Prostate gland (tissue), 2 donors: Measurements from ENCODE around the gene EIF4B. TPM values are rescaled to one million over a fixed set of nuclear protein-coding genes. Genes with fewer than 3 reads are reported as not detected.

Source experiments
- DNase-seq: peaks from one replicate; pipeline ENCODE4 v3.0.0-alpha.2; 2019; ENCODE audit warnings: low spot score
- H3K27ac ChIP-seq, 2 donors: fragments of 200-600 bp; sonication (generic); 2 replicates each; pipeline ENCODE4 v1.5.1; 2017 to 2019
- H3K27me3 ChIP-seq: fragments of 200-600 bp; sonication (generic); replicated peaks from 2 replicates; pipeline ENCODE4 v1.5.1; 2019; ENCODE audit not compliant: insufficient read depth
- H3K36me3 ChIP-seq, 2 donors: fragments of 200-600 bp; sonication (generic); 1 replicate in 1 of 2; 2 replicates in 1 of 2; pipeline versions ENCODE4 v1.5.1 to v1.8.1; 2017 to 2019
- H3K4me1 ChIP-seq: fragments of 200-600 bp; sonication (generic); replicated peaks from 2 replicates; pipeline ENCODE4 v1.5.1; 2019
- H3K4me3 ChIP-seq, 2 donors: fragments of 200-600 bp; sonication (generic); 2 replicates each; pipeline ENCODE4 v1.5.1; 2017 to 2019
- H3K9me3 ChIP-seq: fragments of 200-600 bp; sonication (generic); 2 replicates; pipeline ENCODE4 v1.5.1; 2017
- CTCF ChIP-seq, 4 experiments: fragments of 200-600 bp in 2 of 4; fragments of 450-650 bp in 2 of 4; sonication (generic) in 2 of 4; IDR thresholded peaks; 1 replicate in 3 of 4; 2 replicates in 1 of 4; pipeline ENCODE4 v1.5.1; 2016 to 2019; ENCODE audit warnings: antibody characterized with exemption in 4 of 4, mild to moderate bottlenecking in 2 of 4, moderate library complexity in 2 of 4
- POLR2A ChIP-seq: fragments of 450-650 bp; IDR thresholded peaks from one replicate; pipeline ENCODE4 v1.6.1; 2016; ENCODE audit warnings: antibody characterized with exemption, mild to moderate bottlenecking
- POLR2AphosphoS5 ChIP-seq: sonication (generic); formaldehyde crosslinking; IDR thresholded peaks from one replicate; pipeline ENCODE4 v1.6.1; 2017; ENCODE audit warnings: antibody characterized with exemption
- WGBS: methylation state at CpG from one replicate; pipeline ENCODE4 v1.1.5; 2018; 5-methylcytosine and 5-hydroxymethylcytosine counted together
- intact Hi-C: fragments of 100-400 bp; cut with DNase I; formaldehyde crosslinking; loops from one replicate; pipeline ENCODE4 v1.14.2; 2022
- total RNA-seq, 2 donors: library from RNA; depleted of rRNA; stranded (reverse); fragments of >200 nt; gene quantifications; one replicate each; pipeline ENCODE4 v1.1.0, GENCODE V29; 2016

Gene EIF4B
- total RNA-seq, 2 donors from 2014 or later, result 419 to 458 TPM

- Histone ChIP-seq H3K9me3 (no peaks in the 10 kb centered on the region), H3K4me1 (peaks cover 8% of the 10 kb centered on the region), H3K4me3 (no peak overlapping the region), H3K27ac (peak overlapping the region; percentile 58 to 70), H3K36me3 (peaks cover 0 to 18% of the 10 kb centered on the region in 2 donors), H3K27me3 (no peaks in the 10 kb centered on the region)
- intact Hi-C loops, result loop anchor here (1.0 to 5.0 kb wide), 3 partner anchors 33 to 131 kb away; no protein-coding TSS in a partner anchor
- TF ChIP-seq POLR2A (no peak), CTCF (IDR thresholded peaks at IDR 0.05) (peak; percentile 80 to 95 (median 93)), POLR2AphosphoS5 (peak; percentile 62)
- DNase-seq, result no peak
- 37% methylated on average over 24 of the region's 24 CpGs for WGBS
These were observed 60.0 kb downstream of the EIF4B start for GRCh38 chr12:53065975-53066931.

- Histone ChIP-seq H3K4me1 (peaks cover 7% of the 10 kb centered on the region), H3K4me3 (no peak overlapping the region), H3K9me3 (no peaks in the 10 kb centered on the region), H3K27ac (no peak overlapping the region), H3K27me3 (no peaks in the 10 kb centered on the region), H3K36me3 (peaks cover 0 to 18% of the 10 kb centered on the region in 2 donors)
- intact Hi-C loops, result loop anchor here (5.0 kb wide), 1 partner anchor 90 kb away; no protein-coding TSS in a partner anchor
- TF ChIP-seq CTCF (IDR thresholded peaks at IDR 0.05) (no peak), POLR2AphosphoS5 (no peak), POLR2A (no peak)
- 78% methylated on average over 7 of the region's 7 CpGs for WGBS
- no peak for DNase-seq
These were observed 61.1 kb downstream of the EIF4B start for GRCh38 chr12:53067074-53067992.

GRCh38 chr12:53067993-53068770 is 61.9 kb downstream of the EIF4B start:
- 84% methylated on average over 13 of the region's 13 CpGs for WGBS
- intact Hi-C loops, result loop anchor here (5.0 kb wide), 1 partner anchor 89 kb away; no protein-coding TSS in a partner anchor
- no peaks in the 10 kb centered on the region for H3K27me3 ChIP-seq
- no peak overlapping the region for H3K4me3 ChIP-seq
- peaks cover 0 to 18% of the 10 kb centered on the region in 2 donors for H3K36me3 ChIP-seq
- DNase-seq, result no peak
- peak overlapping the region; percentile 47 to 62 for H3K27ac ChIP-seq
- H3K4me1 ChIP-seq, result peaks cover 7% of the 10 kb centered on the region
- no peak for TF ChIP-seq POLR2AphosphoS5
- TF ChIP-seq POLR2A, result no peak
- TF ChIP-seq CTCF (IDR thresholded peaks at IDR 0.05), result no peak
- H3K9me3 ChIP-seq, result no peaks in the 10 kb centered on the region

GRCh38 chr12:53068811-53069585 is 62.7 kb downstream of the EIF4B start:
- Histone ChIP-seq H3K27me3 (no peaks in the 10 kb centered on the region), H3K36me3 (peaks cover 0 to 18% of the 10 kb centered on the region in 2 donors), H3K27ac (peak overlapping the region; percentile 47 to 62), H3K4me1 (peaks cover 9% of the 10 kb centered on the region), H3K4me3 (no peak overlapping the region), H3K9me3 (no peaks in the 10 kb centered on the region)
- WGBS, result 41% methylated on average over 15 of the region's 15 CpGs
- intact Hi-C loops, result loop anchor here (5.0 kb wide), 1 partner anchor 88 kb away; no protein-coding TSS in a partner anchor
- DNase-seq, result no peak
- no peak for TF ChIP-seq POLR2A
- TF ChIP-seq CTCF (IDR thresholded peaks at IDR 0.05), result no peak
- no peak for TF ChIP-seq POLR2AphosphoS5
